Karpas-422 (cell line): ENCODE measurements around the gene ELMOD1. TPM values are rescaled to one million over a fixed set of nuclear protein-coding genes. Genes with fewer than 3 reads are reported as not detected.
A peak's percentile ranks its signal among the peaks of the same experiment; 100 is the strongest.

ENCODE experiments used
- DNase-seq: peaks from one replicate; pipeline ENCODE4 v3.0.0-alpha.2; 2015
- H2AFZ ChIP-seq: fragments of 200-600 bp; sonication (generic); 2 replicates; pipeline ENCODE4 v1.6.1; 2014; ENCODE audit warnings: antibody characterized with exemption, low read length, mixed read lengths
- H3K27ac ChIP-seq: fragments of 200-600 bp; sonication (generic); 2 replicates; pipeline ENCODE4 v1.5.1; 2014; ENCODE audit warnings: mild to moderate bottlenecking, low read length, moderate library complexity
- H3K27me3 ChIP-seq: fragments of 200-600 bp; sonication (generic); 2 replicates; pipeline ENCODE4 v1.6.1; 2014; ENCODE audit warnings: low read length, mixed read lengths
- H3K36me3 ChIP-seq: fragments of 200-600 bp; sonication (generic); 2 replicates; pipeline ENCODE4 v1.6.1; 2014; ENCODE audit warnings: low read length, mixed read lengths; ENCODE audit not compliant: insufficient read depth
- H3K4me1 ChIP-seq: fragments of 200-600 bp; sonication (generic); 2 replicates; pipeline ENCODE4 v1.6.1; 2014; ENCODE audit warnings: mild to moderate bottlenecking, low read length, mixed read lengths
- H3K4me2 ChIP-seq: fragments of 200-600 bp; sonication (generic); 2 replicates; pipeline ENCODE4 v1.6.1; 2014; ENCODE audit warnings: low read length, low read depth, mild to moderate bottlenecking; ENCODE audit not compliant: poor library complexity, severe bottlenecking
- H3K4me3 ChIP-seq: fragments of 200-600 bp; sonication (generic); 2 replicates; pipeline ENCODE4 v1.5.1; 2014; ENCODE audit warnings: mild to moderate bottlenecking, antibody characterized with exemption, low read length, mixed read lengths
- H3K79me2 ChIP-seq: fragments of 200-600 bp; sonication (generic); 2 replicates; pipeline ENCODE4 v1.6.1; 2014; ENCODE audit warnings: mild to moderate bottlenecking, low read length, mixed read lengths
- H3K9ac ChIP-seq: fragments of 200-600 bp; sonication (generic); 2 replicates; pipeline ENCODE4 v1.6.0; 2014; ENCODE audit warnings: low read length
- H3K9me2 ChIP-seq: fragments of 200-600 bp; sonication (generic), shearing (Covaris generic); replicated peaks from 2 replicates; pipeline ENCODE4 v1.6.0; 2014; ENCODE audit warnings: mild to moderate bottlenecking, low read length, moderate library complexity; ENCODE audit not compliant: insufficient read depth
- H3K9me3 ChIP-seq: fragments of 300-700, 200-600 bp; sonication (generic); 2 replicates; pipeline ENCODE4 v1.6.1; 2014; ENCODE audit warnings: low read length, mixed read lengths
- H4K20me1 ChIP-seq: fragments of 200-600 bp; sonication (generic); 2 replicates; pipeline ENCODE4 v1.6.1; 2014; ENCODE audit warnings: mild to moderate bottlenecking, antibody characterized with exemption, low read length, low read depth; ENCODE audit not compliant: insufficient read depth
- total RNA-seq: library from RNA; depleted of rRNA; stranded (reverse); fragments of >200 nt; shearing (Covaris generic); gene quantifications from 2 replicates; pipeline ENCODE4 v1.2.3, GENCODE V29; 2014; ENCODE audit warnings: low replicate concordance; rRNA removed

ELMOD1 gene
- 0.65 and 2.0 TPM in 2 replicates for total RNA-seq

DNA sequence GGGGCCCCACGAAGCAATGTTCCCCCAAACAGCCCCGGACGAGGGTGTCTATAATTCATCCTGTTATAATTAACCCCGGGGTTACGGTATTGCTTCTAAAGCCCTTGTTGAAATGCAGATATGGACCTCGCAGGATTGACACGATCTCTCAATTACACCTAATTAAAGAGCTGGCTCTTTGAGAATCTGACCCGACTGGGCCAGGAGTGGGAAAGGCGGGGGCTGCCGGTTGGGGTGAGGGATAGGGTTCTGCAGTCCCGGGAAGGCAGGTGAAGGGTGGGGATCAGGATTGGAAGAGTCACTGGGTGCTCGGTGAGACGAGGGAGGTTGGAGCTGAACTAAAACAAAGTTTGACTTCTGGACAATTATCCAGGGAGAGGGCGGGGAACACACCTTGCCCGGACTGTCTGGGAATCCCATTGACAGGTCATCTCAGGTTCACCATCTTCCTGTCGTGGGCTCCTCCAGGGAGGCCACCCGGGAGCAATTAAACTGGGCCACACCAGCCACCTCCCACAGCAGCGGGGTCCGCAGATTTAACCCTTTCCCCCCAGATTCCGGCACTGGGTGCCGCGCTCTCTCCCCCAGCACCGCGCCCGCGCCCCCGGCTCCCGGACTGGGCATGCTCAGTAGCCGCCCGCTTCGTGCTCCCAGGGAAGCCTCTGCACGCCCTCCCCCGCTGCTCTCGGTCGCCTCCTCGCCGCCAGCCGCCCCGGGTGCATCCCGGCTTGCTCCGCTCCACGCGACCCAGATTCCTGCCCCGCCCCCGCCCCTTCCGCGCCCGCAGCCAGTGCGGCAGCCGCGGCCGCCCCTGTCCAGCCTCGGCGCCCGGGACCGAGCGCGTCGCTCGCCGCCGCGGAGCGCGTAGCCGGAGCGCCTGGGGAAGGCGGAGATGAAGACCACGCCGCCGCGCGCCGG, at the start of gene ELMOD1:
Gene ELMOD1 (plus strand): TSS at position 688 of the 918 bp plus-strand sequence. CDS start 27,043 bp downstream, outside the sequence.
- H3K79me2 ChIP-seq, result no peaks in the 10 kb centered on the region
- H4K20me1 ChIP-seq, result no peaks in the 10 kb centered on the region
- no peaks in the 10 kb centered on the region for H3K9me2 ChIP-seq
- H3K36me3 ChIP-seq, result no peaks in the 10 kb centered on the region
- no peak within 1 kb of the TSS for H3K27ac ChIP-seq
- peak within 1 kb of the TSS; percentile 89 for H3K4me2 ChIP-seq
- peak within 1 kb of the TSS; percentile 63 for H3K9ac ChIP-seq
- H3K9me3 ChIP-seq, result no peaks in the 10 kb centered on the region
- DNase-seq, result peak; percentile 71
- peak within 1 kb of the TSS; percentile 75 for H3K4me3 ChIP-seq
- H3K4me1 ChIP-seq, result peaks cover 19% of the 10 kb centered on the region
- H2AFZ ChIP-seq, result peak within 1 kb of the TSS; percentile 82
- H3K27me3 ChIP-seq, result 0 out of 2 replicates have a peak, but pooled peaks cover 13% of the 10 kb centered on the region

DNA sequence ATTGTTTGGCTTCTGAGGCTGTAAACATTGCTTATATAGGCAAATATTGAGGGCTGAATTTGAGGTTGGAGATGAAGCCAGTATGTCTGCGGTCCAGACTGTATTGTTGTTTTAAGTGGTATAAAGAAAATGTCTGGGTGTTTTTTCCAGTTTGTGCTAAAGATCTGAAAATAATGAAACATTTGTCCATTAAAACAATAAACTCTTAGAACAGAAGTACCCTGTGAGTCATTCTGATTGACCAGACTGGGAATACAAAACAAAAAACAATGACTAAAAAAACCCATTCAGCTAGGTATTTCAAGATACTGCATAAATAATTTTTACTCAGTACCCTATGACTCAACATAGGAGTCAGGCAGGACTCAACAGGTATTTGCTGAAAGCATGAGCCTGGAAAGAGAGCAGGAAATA, 45.8 kb upstream of the ELMOD1 start:
- peaks cover 48% of the 10 kb centered on the region; the same call in 1 of the 2 replicates for H3K36me3 ChIP-seq
- no peaks in the 10 kb centered on the region for H4K20me1 ChIP-seq
- H3K9ac ChIP-seq, result no peak overlapping the region
- no peak overlapping the region for H3K27ac ChIP-seq
- DNase-seq, result no peak
- no peaks in the 10 kb centered on the region for H3K4me1 ChIP-seq
- peaks cover 55% of the 10 kb centered on the region for H3K79me2 ChIP-seq
- H3K4me2 ChIP-seq, result no peak overlapping the region
- H3K4me3 ChIP-seq, result no peak overlapping the region
- H2AFZ ChIP-seq, result no peak overlapping the region
- no peaks in the 10 kb centered on the region for H3K27me3 ChIP-seq
- no peaks in the 10 kb centered on the region for H3K9me3 ChIP-seq
- no peaks in the 10 kb centered on the region for H3K9me2 ChIP-seq

DNA sequence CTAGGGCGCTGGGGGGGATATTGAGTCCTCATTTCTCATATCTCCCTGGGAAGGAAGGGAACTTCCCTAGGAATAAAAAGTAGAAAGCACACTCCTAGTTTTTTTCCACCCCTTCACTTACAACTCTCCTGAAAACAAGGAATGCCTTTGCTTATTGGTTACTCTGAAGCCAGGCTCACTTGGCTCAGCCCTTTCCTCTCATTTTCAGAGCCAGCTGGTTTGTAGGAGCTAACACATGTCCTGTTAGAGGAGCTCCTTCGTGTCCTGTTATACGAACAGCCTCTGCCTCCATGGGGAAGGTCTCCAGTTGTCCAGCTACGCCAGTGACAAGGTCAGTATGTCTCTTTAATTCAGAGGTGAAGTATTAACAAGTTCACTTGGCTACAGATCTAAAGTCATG, 43.0 kb upstream of the ELMOD1 start:
- Histone ChIP-seq H3K9me3 (no peaks in the 10 kb centered on the region), H3K27ac (no peak overlapping the region), H3K4me2 (no peak overlapping the region), H3K9me2 (no peaks in the 10 kb centered on the region), H3K36me3 (peaks cover 60% of the 10 kb centered on the region; the same call in 1 of the 2 replicates), H4K20me1 (no peaks in the 10 kb centered on the region), H3K9ac (no peak overlapping the region), H3K4me1 (no peaks in the 10 kb centered on the region), H3K4me3 (no peak overlapping the region), H3K79me2 (peaks cover 39% of the 10 kb centered on the region), H3K27me3 (no peaks in the 10 kb centered on the region), H2AFZ (no peak overlapping the region)
- no peak for DNase-seq

DNA sequence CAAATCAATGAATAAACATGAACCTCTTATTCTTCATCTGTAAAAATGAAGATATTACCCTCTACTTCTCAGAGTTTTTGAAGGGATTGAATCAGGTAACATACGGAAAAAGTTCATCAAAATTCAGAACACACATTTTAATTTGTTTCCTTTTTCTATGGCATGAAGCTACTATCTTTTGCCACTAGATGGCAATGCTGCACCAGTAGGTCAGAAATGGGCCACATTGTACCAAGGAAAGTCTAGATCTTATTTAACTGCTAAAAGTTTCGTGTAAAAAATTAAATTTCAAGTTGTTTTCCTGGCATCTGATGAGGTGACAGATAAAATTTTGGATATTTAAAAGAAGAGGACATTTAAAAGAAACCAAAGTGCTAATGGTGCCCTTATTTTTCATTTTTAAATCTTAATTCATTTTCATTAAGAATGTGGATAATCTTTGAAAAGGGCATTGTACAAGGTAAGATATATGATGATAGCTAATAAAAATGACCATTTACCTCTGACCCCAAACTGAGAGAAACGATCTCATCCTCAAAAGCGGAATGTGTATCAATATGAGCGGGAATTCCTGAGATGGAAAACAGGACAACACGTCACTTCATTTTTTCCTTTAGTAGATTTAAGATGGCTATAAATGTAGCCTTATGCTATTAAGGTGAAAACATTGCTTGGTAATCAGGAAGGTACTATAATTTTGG, 41.5 kb upstream of the ELMOD1 start:
- no peak overlapping the region for H3K4me3 ChIP-seq
- no peaks in the 10 kb centered on the region for H3K9me2 ChIP-seq
- H3K79me2 ChIP-seq, result peaks cover 34% of the 10 kb centered on the region
- no peak overlapping the region for H2AFZ ChIP-seq
- no peak overlapping the region for H3K4me2 ChIP-seq
- peak; percentile 92 for DNase-seq
- no peaks in the 10 kb centered on the region for H3K27me3 ChIP-seq
- H3K27ac ChIP-seq, result no peak overlapping the region
- no peaks in the 10 kb centered on the region for H3K9me3 ChIP-seq
- H3K9ac ChIP-seq, result no peak overlapping the region
- no peaks in the 10 kb centered on the region for H4K20me1 ChIP-seq
- H3K36me3 ChIP-seq, result peaks cover 66% of the 10 kb centered on the region
- no peaks in the 10 kb centered on the region for H3K4me1 ChIP-seq

DNA sequence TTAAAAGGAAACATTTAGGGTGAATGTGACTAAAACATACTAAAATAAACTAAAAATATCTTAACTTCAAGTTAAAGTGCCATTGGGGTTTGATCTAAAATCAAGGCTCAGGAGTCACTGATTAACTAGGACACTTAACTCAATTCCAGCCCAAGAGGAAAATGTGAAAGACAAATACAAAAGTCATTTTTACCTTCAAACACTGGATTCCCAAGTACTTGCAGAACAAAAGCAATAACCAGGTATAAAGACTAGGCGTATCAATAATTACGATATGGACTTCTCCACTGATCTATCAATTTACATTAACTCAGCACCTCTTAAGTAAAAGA, 41.0 kb upstream of the ELMOD1 start:
- no peak for DNase-seq

DNA sequence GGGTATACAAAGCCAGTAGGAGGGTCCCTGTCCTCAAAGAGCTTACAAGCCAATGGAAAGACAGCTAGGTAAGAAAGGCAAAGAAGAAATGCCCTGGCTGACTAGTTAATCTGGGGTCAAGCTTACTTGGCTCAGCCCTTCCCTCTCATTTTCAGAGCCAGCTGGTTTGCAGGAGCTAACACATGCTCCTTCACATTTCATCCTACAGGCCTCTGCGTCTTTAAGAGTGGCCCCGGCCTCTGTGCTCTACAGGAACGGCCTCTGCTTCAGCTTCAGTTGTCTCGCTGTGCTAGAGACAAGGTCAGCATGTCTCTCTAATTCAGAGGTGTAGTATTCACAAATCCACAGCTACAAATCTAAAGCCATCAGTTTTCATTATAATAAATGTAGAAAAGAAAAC, 40.6 kb upstream of the ELMOD1 start:
- Histone ChIP-seq H3K27me3 (no peaks in the 10 kb centered on the region), H3K79me2 (peaks cover 31% of the 10 kb centered on the region), H3K36me3 (peaks cover 68% of the 10 kb centered on the region), H3K9me2 (no peaks in the 10 kb centered on the region), H3K9me3 (no peaks in the 10 kb centered on the region), H3K4me2 (no peak overlapping the region), H3K4me1 (no peaks in the 10 kb centered on the region), H3K4me3 (no peak overlapping the region), H3K9ac (no peak overlapping the region), H3K27ac (no peak overlapping the region), H2AFZ (no peak overlapping the region), H4K20me1 (no peaks in the 10 kb centered on the region)
- DNase-seq, result no peak

More for the DNA sequence above, 41.0 kb upstream of the ELMOD1 start:
- peaks cover 70% of the 10 kb centered on the region for H3K36me3 ChIP-seq
- H3K27ac ChIP-seq, result no peak overlapping the region
- no peaks in the 10 kb centered on the region for H4K20me1 ChIP-seq
- H3K9me3 ChIP-seq, result no peaks in the 10 kb centered on the region
- H3K4me1 ChIP-seq, result no peaks in the 10 kb centered on the region
- no peak overlapping the region for H3K4me3 ChIP-seq
- H3K27me3 ChIP-seq, result no peaks in the 10 kb centered on the region
- no peak overlapping the region for H3K4me2 ChIP-seq
- H3K9ac ChIP-seq, result no peak overlapping the region
- no peaks in the 10 kb centered on the region for H3K9me2 ChIP-seq
- H3K79me2 ChIP-seq, result peaks cover 32% of the 10 kb centered on the region
- H2AFZ ChIP-seq, result no peak overlapping the region

DNA sequence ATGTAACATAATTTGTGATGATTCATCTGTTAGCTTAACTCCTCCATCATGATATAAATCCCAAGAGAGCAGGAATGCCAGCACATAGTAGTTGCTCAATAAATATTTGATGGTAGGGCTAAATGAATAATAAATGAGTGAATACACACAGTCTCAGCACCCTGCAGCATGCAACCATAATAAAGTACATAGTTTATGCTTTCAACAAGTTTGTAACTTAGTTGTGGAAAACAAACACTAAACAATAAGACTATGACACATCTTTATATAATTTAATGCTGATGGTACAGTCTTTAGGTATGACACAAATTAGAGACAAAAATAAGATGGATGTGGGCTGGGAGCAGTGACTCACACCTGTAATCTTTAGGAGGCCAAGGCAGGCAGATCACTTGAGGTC, 29.3 kb upstream of the ELMOD1 start:
- H3K4me1 ChIP-seq, result peaks cover 49% of the 10 kb centered on the region
- H3K79me2 ChIP-seq, result peaks cover 77% of the 10 kb centered on the region
- H3K9ac ChIP-seq, result no peak overlapping the region
- no peak for DNase-seq
- no peaks in the 10 kb centered on the region for H3K27me3 ChIP-seq
- H3K27ac ChIP-seq, result no peak overlapping the region
- no peak overlapping the region for H3K4me3 ChIP-seq
- no peaks in the 10 kb centered on the region for H3K9me3 ChIP-seq
- H3K9me2 ChIP-seq, result no peaks in the 10 kb centered on the region; the same call in 1 of the 2 replicates
- H3K4me2 ChIP-seq, result no peak overlapping the region
- peaks cover 34% of the 10 kb centered on the region for H3K36me3 ChIP-seq
- H4K20me1 ChIP-seq, result no peaks in the 10 kb centered on the region
- no peak overlapping the region for H2AFZ ChIP-seq

DNA sequence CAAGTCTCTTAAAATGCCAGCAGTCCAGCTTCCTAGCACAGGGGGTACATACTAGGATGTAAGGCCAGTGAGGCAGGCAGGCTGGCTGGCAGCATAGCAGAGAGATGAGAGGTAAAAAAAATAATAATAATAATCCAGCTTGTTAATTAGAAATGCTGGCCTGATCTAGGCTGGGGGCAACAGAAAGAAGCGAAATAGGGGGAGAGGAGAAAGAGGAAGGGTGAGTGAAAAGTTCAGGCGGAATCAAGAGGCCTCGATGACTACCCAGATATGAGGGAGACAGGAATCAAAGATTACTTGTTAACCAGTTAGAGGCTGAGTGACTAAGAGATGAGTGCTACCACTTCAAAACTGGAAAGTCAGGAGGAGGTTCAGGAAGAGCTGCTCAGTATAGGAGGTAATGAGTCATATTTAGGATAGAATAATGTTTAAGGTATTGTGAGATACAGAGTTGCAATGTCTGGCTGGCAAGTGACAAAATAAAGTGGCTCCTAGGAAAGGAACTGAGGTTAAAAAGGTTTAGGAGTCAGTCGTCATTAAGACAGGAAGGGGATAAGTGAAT, 28.2 kb upstream of the ELMOD1 start:
- Histone ChIP-seq H4K20me1 (no peaks in the 10 kb centered on the region), H3K27me3 (no peaks in the 10 kb centered on the region), H2AFZ (peak overlapping the region; percentile 5; the same call in 1 of the 2 replicates), H3K36me3 (peaks cover 24% of the 10 kb centered on the region), H3K9ac (peak overlapping the region; percentile 76), H3K4me1 (peaks cover 59% of the 10 kb centered on the region), H3K4me2 (peak overlapping the region; percentile 74), H3K27ac (peak overlapping the region; percentile 81), H3K4me3 (peak overlapping the region; percentile 69), H3K9me3 (no peaks in the 10 kb centered on the region), H3K79me2 (peaks cover 70% of the 10 kb centered on the region), H3K9me2 (no peaks in the 10 kb centered on the region; the same call in 1 of the 2 replicates)
- no peak for DNase-seq
